HEK293 (cell line): ENCODE measurements around the gene PTPN11.
"Not testable (repeated sequence)": the region's sequence is repeated elsewhere in the genome, so short reads cannot be mapped to it uniquely, and the experiment has no call there.

ENCODE experiments used
- CTCF ChIA-PET: fragments of 350-600 bp; formaldehyde crosslinking; extraction: SDS; loops from one replicate; lab custom pipeline; 2021; ENCODE audit warnings: antibody characterized with exemption; lab: Yijun Ruan, JAX
- POLR2A ChIA-PET: fragments of 300-600 bp; formaldehyde crosslinking; extraction: SDS; loops from one replicate; lab custom pipeline; 2020; ENCODE audit warnings: antibody characterized with exemption, inconsistent platforms; lab: Yijun Ruan, JAX
- H3K27ac ChIP-seq: fragments of 200-500 bp; sonication (Bioruptor generic); 2 replicates; pipeline ENCODE4 v1.5.1; 2014; ENCODE audit warnings: low read depth, low read length, control low read depth, inconsistent platforms; ENCODE audit errors: extremely low read depth
- H3K36me3 ChIP-seq, 2 experiments: fragments of 200-500 bp in 1 of 2; sonication (Bioruptor generic) in 1 of 2; 1 replicate in 1 of 2; 2 replicates in 1 of 2; pipeline ENCODE4 v1.5.1; 2014 to 2017; ENCODE audit warnings: inconsistent platforms in 2 of 2, low read length in 2 of 2; ENCODE audit not compliant: control insufficient read depth in 2 of 2, insufficient read depth in 1 of 2
- H3K4me1 ChIP-seq: fragments of 200-500 bp; sonication (Bioruptor generic); 2 replicates; pipeline ENCODE4 v1.5.1; 2014; ENCODE audit warnings: mild to moderate bottlenecking, low read length, inconsistent platforms; ENCODE audit not compliant: control insufficient read depth, insufficient read depth
- H3K4me3 ChIP-seq: 2 replicates; pipeline ENCODE4 v1.5.1; 2011; ENCODE audit warnings: low read depth, mild to moderate bottlenecking, control low read depth, low read length, moderate library complexity
- H3K9me3 ChIP-seq: fragments of 200-500 bp; sonication (Bioruptor generic); 2 replicates; pipeline ENCODE4 v1.5.1; 2014; ENCODE audit warnings: low read depth, low read length, inconsistent platforms; ENCODE audit not compliant: control insufficient read depth, insufficient read depth
- KLF7 ChIP-seq: fragments of 450-650 bp; formaldehyde crosslinking; IDR thresholded peaks from 2 replicates; pipeline ENCODE4 v1.5.1; 2016; ENCODE audit warnings: missing biosample characterization, missing genetic modification characterization, borderline replicate concordance
- PBX3 ChIP-seq: sonication (generic); formaldehyde crosslinking; IDR thresholded peaks from 2 replicates; pipeline ENCODE4 v1.8.1; 2022; ENCODE audit warnings: mild to moderate bottlenecking, moderate library complexity, missing genetic modification reagents
- PRDM6 ChIP-seq: fragments of 450-650 bp; formaldehyde crosslinking; IDR thresholded peaks from 2 replicates; pipeline ENCODE4 v1.5.1; 2017; ENCODE audit warnings: missing biosample characterization, missing genetic modification characterization
- SALL2 ChIP-seq: fragments of 450-650 bp; formaldehyde crosslinking; IDR thresholded peaks from 2 replicates; pipeline ENCODE4 v1.5.0; 2017; ENCODE audit warnings: missing biosample characterization, mild to moderate bottlenecking, missing genetic modification characterization, borderline replicate concordance
- SP2 ChIP-seq: fragments of 450-650 bp; formaldehyde crosslinking; IDR thresholded peaks from 2 replicates; pipeline ENCODE4 v1.5.1; 2016; ENCODE audit warnings: missing biosample characterization, missing genetic modification characterization
- ZFHX2 ChIP-seq: fragments of 450-650 bp; formaldehyde crosslinking; conservative IDR thresholded peaks from 2 replicates; pipeline ENCODE4 v1.5.1; 2016; ENCODE audit warnings: missing biosample characterization, missing genetic modification characterization
- ZFP3 ChIP-seq: fragments of 450-650 bp; formaldehyde crosslinking; IDR thresholded peaks from 2 replicates; pipeline ENCODE4 v1.5.1; 2016; ENCODE audit warnings: low read depth, missing biosample characterization, missing genetic modification characterization
- ZNF112 ChIP-seq: fragments of 450-650 bp; formaldehyde crosslinking; IDR thresholded peaks from 2 replicates; pipeline ENCODE4 v1.5.0; 2017; ENCODE audit warnings: missing biosample characterization, missing genetic modification characterization
- ZNF121 ChIP-seq: fragments of 450-650 bp; formaldehyde crosslinking; IDR thresholded peaks from 2 replicates; pipeline ENCODE4 v1.5.1; 2016; ENCODE audit warnings: missing biosample characterization, missing genetic modification characterization
- ZNF214 ChIP-seq: fragments of 450-650 bp; formaldehyde crosslinking; IDR thresholded peaks from 2 replicates; pipeline ENCODE4 v1.5.1; 2017; ENCODE audit warnings: missing biosample characterization, mild to moderate bottlenecking, missing genetic modification characterization, borderline replicate concordance
- ZNF221 ChIP-seq: fragments of 450-650 bp; formaldehyde crosslinking; IDR thresholded peaks from 2 replicates; pipeline ENCODE4 v1.5.1; 2017; ENCODE audit warnings: missing biosample characterization, missing genetic modification characterization, borderline replicate concordance
- ZNF416 ChIP-seq: fragments of 450-650 bp; formaldehyde crosslinking; IDR thresholded peaks from 2 replicates; pipeline ENCODE4 v1.5.1; 2016; ENCODE audit warnings: missing biosample characterization, missing genetic modification characterization
- ZNF423 ChIP-seq: fragments of 450-650 bp; formaldehyde crosslinking; IDR thresholded peaks from 2 replicates; pipeline ENCODE4 v1.5.1; 2016; ENCODE audit warnings: missing biosample characterization, missing genetic modification characterization
- ZNF544 ChIP-seq: fragments of 450-650 bp; formaldehyde crosslinking; IDR thresholded peaks from 2 replicates; pipeline ENCODE4 v1.5.0; 2017; ENCODE audit warnings: missing biosample characterization, missing genetic modification characterization
- ZNF558 ChIP-seq: fragments of 450-650 bp; formaldehyde crosslinking; IDR thresholded peaks from 2 replicates; pipeline ENCODE4 v1.5.1; 2016; ENCODE audit warnings: missing biosample characterization, missing genetic modification characterization
- ZNF645 ChIP-seq: fragments of 450-650 bp; formaldehyde crosslinking; IDR thresholded peaks from 2 replicates; pipeline ENCODE4; 2016; ENCODE audit warnings: missing biosample characterization, missing genetic modification characterization
- ZNF707 ChIP-seq: fragments of 450-650 bp; formaldehyde crosslinking; IDR thresholded peaks from 2 replicates; pipeline ENCODE4 v1.5.1; 2016; ENCODE audit warnings: missing biosample characterization, missing genetic modification characterization

Gene PTPN11

GRCh38 chr12:112433551-112433950, 14.8 kb downstream of the PTPN11 start:
- ChIA-PET CTCF (no interaction called here), POLR2A (no interaction called here)
- TF ChIP-seq ZNF221 (tag by site-specific recombination) (no peak), ZNF112 (no peak), ZNF645 (no peak), ZNF423 (tag by site-specific recombination) (no peak), PBX3 (CRISPR knock-in tag) (no peak), SP2 (tag by site-specific recombination) (no peak), ZFHX2 (tag by site-specific recombination) (no peak), SALL2 (tag by site-specific recombination) (no peak), ZFP3 (no peak), ZNF416 (tag by site-specific recombination) (no peak)

GRCh38 chr12:112438645-112439044, 19.9 kb downstream of the PTPN11 start:
- H3K4me1 ChIP-seq, CTCF ChIA-PET, POLR2A ChIA-PET, H3K27ac ChIP-seq, H3K4me3 ChIP-seq, H3K36me3 ChIP-seq, H3K9me3 ChIP-seq: not testable (repeated sequence)
- TF ChIP-seq ZNF121 (tag by site-specific recombination) = peak; percentile 97

More at GRCh38 chr12:112433551-112433950, 14.8 kb downstream of the PTPN11 start:
- H3K4me3 ChIP-seq = no peak overlapping the region
- H3K4me1 ChIP-seq = no peaks in the 10 kb centered on the region
- no peaks in the 10 kb centered on the region for H3K9me3 ChIP-seq
- H3K36me3 ChIP-seq = no peaks in the 10 kb centered on the region; a peak in 1 of 3 replicates
- H3K27ac ChIP-seq = no peak overlapping the region

- POLR2A ChIA-PET = no interaction called here
- TF ChIP-seq PRDM6 (tag by site-specific recombination) (peak; percentile 39; the same call in 1 of the 2 replicates), ZNF214 (no peak), KLF7 (tag by site-specific recombination) (no peak), ZNF544 (tag by site-specific recombination) (no peak), ZNF707 (tag by site-specific recombination) (no peak), ZNF558 (0 out of 2 replicates have a peak, but pooled peaks have one; percentile 9)
- TF ChIP-seq, all 188 proteins: peak for 2
- Histone ChIP-seq H3K27ac (no peak overlapping the region), H3K4me1 (no peaks in the 10 kb centered on the region), H3K4me3 (no peak overlapping the region), H3K36me3 (no peaks in the 10 kb centered on the region; a peak in 1 of 3 replicates), H3K9me3 (no peaks in the 10 kb centered on the region)
- CTCF ChIA-PET = interaction anchor here (0.6 to 1.0 kb wide), 4 partner anchors 11 to 241 kb away, joined by 3 to 6 read pairs (median 4); no protein-coding TSS in a partner anchor
These were observed 21.0 kb downstream of the PTPN11 start for GRCh38 chr12:112439769-112440168.

DNA sequence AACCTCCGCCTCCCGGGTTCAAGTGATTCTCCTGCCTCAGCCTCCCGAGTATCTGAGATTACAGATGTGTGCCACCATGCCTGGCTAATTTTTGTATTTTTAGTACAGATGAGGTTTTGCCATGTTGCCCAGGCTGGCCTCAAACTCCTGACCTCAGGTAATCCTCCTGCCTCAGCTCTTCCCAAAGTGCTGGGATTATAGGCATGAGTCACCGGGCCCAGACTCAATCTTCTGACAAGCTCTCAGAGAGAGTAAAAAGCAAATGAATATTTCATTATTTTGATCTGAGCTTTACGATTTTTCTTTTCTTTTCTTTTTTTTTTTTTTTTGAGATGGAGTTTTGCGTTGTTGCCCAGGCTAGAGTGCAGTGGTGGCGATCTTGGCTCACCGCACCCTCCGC, 21.9 kb downstream of the PTPN11 start:
- CTCF ChIA-PET = interaction anchor here (0.6 to 0.7 kb wide), 2 partner anchors 22 to 166 kb away, joined by 3 read pairs; no protein-coding TSS in a partner anchor
- POLR2A ChIA-PET = not testable (repeated sequence)

More for the DNA sequence above, 21.9 kb downstream of the PTPN11 start:
- H3K9me3 ChIP-seq, H3K27ac ChIP-seq, H3K4me3 ChIP-seq, H3K4me1 ChIP-seq, H3K36me3 ChIP-seq: not testable (repeated sequence)
